Uterus (tissue), 4 donors: Measurements from ENCODE around the gene ARF6. TPM values are rescaled to one million over a fixed set of nuclear protein-coding genes. Genes with fewer than 3 reads are reported as not detected.

ENCODE experiments used
- DNase-seq, 2 donors: peaks; one replicate each; pipeline ENCODE4 v3.0.0-alpha.2; 2019 to 2020
- H3K27ac ChIP-seq, 2 donors: fragments of 200-600 bp; sonication (generic); 1 replicate in 1 of 2; 2 replicates in 1 of 2; pipeline ENCODE4 v1.5.1; 2016 to 2018
- H3K27me3 ChIP-seq, 2 donors: fragments of 200-600 bp; sonication (generic); one replicate each; pipeline ENCODE4 v1.5.1; 2018 to 2019; ENCODE audit warnings: control low read depth in 1 of 2
- H3K36me3 ChIP-seq, 2 donors: fragments of 200-600 bp; sonication (generic); one replicate each; pipeline ENCODE4 v1.5.1; 2019; ENCODE audit warnings: control low read depth in 1 of 2
- H3K4me1 ChIP-seq, 2 donors: fragments of 200-600 bp; sonication (generic); one replicate each; pipeline ENCODE4 v1.5.1; 2018 to 2019; ENCODE audit warnings: control low read depth in 1 of 2
- H3K4me3 ChIP-seq, 2 donors: fragments of 200-600 bp; sonication (generic); 1 replicate in 1 of 2; 2 replicates in 1 of 2; pipeline ENCODE4 v1.5.1; 2018 to 2019; ENCODE audit warnings: mild to moderate bottlenecking in 1 of 2
- H3K9me3 ChIP-seq, 2 donors: fragments of 200-600 bp; sonication (generic); one replicate each; pipeline ENCODE4 v1.5.1; 2019; ENCODE audit warnings: control low read depth in 1 of 2
- CTCF ChIP-seq, 4 experiments: fragments of 200-600 bp in 2 of 4; fragments of 450-650 bp in 2 of 4; sonication (generic) in 2 of 4; IDR thresholded peaks; one replicate each; pipeline ENCODE4 v1.5.1; 2016 to 2019; ENCODE audit warnings: antibody characterized with exemption in 4 of 4, mild to moderate bottlenecking in 2 of 4, moderate library complexity in 1 of 4
- POLR2A ChIP-seq, 2 donors: fragments of 450-650 bp; IDR thresholded peaks; one replicate each; pipeline ENCODE4 v1.6.1; 2016; ENCODE audit warnings: antibody characterized with exemption in 2 of 2, mild to moderate bottlenecking in 1 of 2, moderate library complexity in 1 of 2
- intact Hi-C: fragments of 100-400 bp; cut with DNase I; formaldehyde crosslinking; loops from one replicate; pipeline ENCODE4 v1.15.1; 2023; ENCODE audit warnings: low total_unique reads
- total RNA-seq, 4 donors: library from RNA; depleted of rRNA in 3 of 4; stranded (reverse); fragments of >200 nt in 3 of 4; gene quantifications; one replicate each; pipeline versions ENCODE4 v1.1.0 to v1.2.4, GENCODE V29; 2014 to 2023
- donor health status: DM: yes; HTN: yes; CAD: no.

ARF6 gene
- total RNA-seq, 4 donors from 2014 or later = 21.3 to 70.8 (median 36.1) TPM

GRCh38 chr14:49915085-49915484 lies 22.2 kb downstream of the ARF6 start:
- no peak for DNase-seq
- no peak overlapping the region for H3K4me3 ChIP-seq
- intact Hi-C loops = no loop called here

GRCh38 chr14:49918706-49919105 lies 25.8 kb downstream of the ARF6 start:
- intact Hi-C loops = no loop called here
- no peak for DNase-seq
- no peak overlapping the region for H3K27ac ChIP-seq
- no peaks in the 10 kb centered on the region for H3K36me3 ChIP-seq
- H3K9me3 ChIP-seq = no peaks in the 10 kb centered on the region
- no peak for TF ChIP-seq CTCF (IDR thresholded peaks at IDR 0.05)
- no peak for TF ChIP-seq POLR2A (IDR thresholded peaks at IDR 0.05)
- H3K4me1 ChIP-seq = no peaks in the 10 kb centered on the region
- H3K27me3 ChIP-seq = no peaks in the 10 kb centered on the region
- no peak overlapping the region for H3K4me3 ChIP-seq

More at GRCh38 chr14:49915085-49915484, 22.2 kb downstream of the ARF6 start:
- TF ChIP-seq POLR2A (IDR thresholded peaks at IDR 0.05) = no peak
- no peak for TF ChIP-seq CTCF (IDR thresholded peaks at IDR 0.05)
- no peaks in the 10 kb centered on the region for H3K4me1 ChIP-seq
- H3K27me3 ChIP-seq = no peaks in the 10 kb centered on the region
- H3K36me3 ChIP-seq = no peaks in the 10 kb centered on the region
- no peak overlapping the region for H3K27ac ChIP-seq
- H3K9me3 ChIP-seq = no peaks in the 10 kb centered on the region

- no peaks in the 10 kb centered on the region for H3K27me3 ChIP-seq
- H3K9me3 ChIP-seq = no peaks in the 10 kb centered on the region
- no peak for TF ChIP-seq POLR2A (IDR thresholded peaks at IDR 0.05)
- H3K27ac ChIP-seq = no peak overlapping the region
- intact Hi-C loops = no loop called here
- DNase-seq = no peak
- no peak overlapping the region for H3K4me3 ChIP-seq
- no peaks in the 10 kb centered on the region for H3K4me1 ChIP-seq
- no peaks in the 10 kb centered on the region for H3K36me3 ChIP-seq
Measured at GRCh38 chr14:49919825-49920659, 27.2 kb downstream of the ARF6 start.

GRCh38 chr14:49920935-49921334 lies 28.1 kb downstream of the ARF6 start:
- DNase-seq = no peak
- no peaks in the 10 kb centered on the region for H3K9me3 ChIP-seq
- H3K27me3 ChIP-seq = no peaks in the 10 kb centered on the region
- H3K27ac ChIP-seq = no peak overlapping the region
- TF ChIP-seq CTCF (IDR thresholded peaks at IDR 0.05) (no peak), POLR2A (IDR thresholded peaks at IDR 0.05) (no peak)
- no peak overlapping the region for H3K4me3 ChIP-seq
- no peaks in the 10 kb centered on the region for H3K36me3 ChIP-seq
- intact Hi-C loops = no loop called here
- no peaks in the 10 kb centered on the region for H3K4me1 ChIP-seq

- no peaks in the 10 kb centered on the region for H3K4me1 ChIP-seq
- no peak for TF ChIP-seq POLR2A (IDR thresholded peaks at IDR 0.05)
- TF ChIP-seq CTCF (IDR thresholded peaks at IDR 0.05) = no peak
- H3K4me3 ChIP-seq = no peak overlapping the region
- no peak for DNase-seq
- H3K27me3 ChIP-seq = no peaks in the 10 kb centered on the region
- H3K9me3 ChIP-seq = no peaks in the 10 kb centered on the region
- H3K27ac ChIP-seq = no peak overlapping the region
- H3K36me3 ChIP-seq = no peaks in the 10 kb centered on the region
- intact Hi-C loops = no loop called here
Measured at GRCh38 chr14:49921401-49921800, 28.5 kb downstream of the ARF6 start.
